H9 (cell line): ENCODE measurements around the gene SLC35B2. TPM values are rescaled to one million over a fixed set of nuclear protein-coding genes. Genes with fewer than 3 reads are reported as not detected.
A peak's percentile ranks its signal among the peaks of the same experiment; 100 is the strongest.

ENCODE experiments used
- DNase-seq: peaks from one replicate; pipeline ENCODE4 v3.0.0-alpha.2; 2017
- H2AFZ ChIP-seq: one replicate; pipeline ENCODE4 v1.6.1; 2013; ENCODE audit warnings: mild to moderate bottlenecking, low read length, control low read depth, moderate library complexity
- H2AK5ac ChIP-seq: 2 replicates; pipeline ENCODE4 v1.6.1; 2013; ENCODE audit warnings: low read length, control low read depth, mixed read lengths; ENCODE audit not compliant: insufficient read length
- H2BK120ac ChIP-seq: one replicate; pipeline ENCODE4 v1.6.1; 2013; ENCODE audit warnings: low read depth, mild to moderate bottlenecking, low read length, control low read depth, inconsistent platforms; ENCODE audit not compliant: poor library complexity, severe bottlenecking
- H2BK12ac ChIP-seq: 2 replicates; pipeline ENCODE4 v1.6.1; 2013; ENCODE audit warnings: low read length, control low read depth, mixed read lengths, low read depth; ENCODE audit not compliant: insufficient read length
- H2BK15ac ChIP-seq: 2 replicates; pipeline ENCODE4 v1.6.1; 2013; ENCODE audit warnings: low read depth, low read length, control low read depth
- H2BK20ac ChIP-seq: one replicate; pipeline ENCODE4 v1.6.1; 2013; ENCODE audit warnings: low read depth, mild to moderate bottlenecking, low read length, control low read depth, inconsistent platforms; ENCODE audit not compliant: poor library complexity, severe bottlenecking
- H2BK5ac ChIP-seq: 2 replicates; pipeline ENCODE4 v1.6.1; 2013; ENCODE audit warnings: low read length, control low read depth, mixed read lengths; ENCODE audit not compliant: insufficient read length
- H3K14ac ChIP-seq: 2 replicates; pipeline ENCODE4 v1.6.1; 2013; ENCODE audit warnings: low read length, control low read depth; ENCODE audit not compliant: insufficient read depth
- H3K18ac ChIP-seq: 2 replicates; pipeline ENCODE4 v1.6.1; 2013; ENCODE audit warnings: low read depth, mild to moderate bottlenecking, mixed read lengths, low read length, control low read depth; ENCODE audit not compliant: insufficient read length
- H3K23ac ChIP-seq: 2 replicates; pipeline ENCODE4 v1.6.1; 2013; ENCODE audit warnings: low read length, control low read depth, mixed read lengths, low read depth; ENCODE audit not compliant: insufficient read length
- H3K23me2 ChIP-seq: 2 replicates; pipeline ENCODE4 v1.6.1; 2013; ENCODE audit warnings: low read depth, mild to moderate bottlenecking, mixed read lengths, low read length, control low read depth; ENCODE audit not compliant: insufficient read length, poor library complexity, severe bottlenecking
- H3K27ac ChIP-seq: 2 replicates; pipeline ENCODE4 v1.5.1; 2013; ENCODE audit warnings: low read length, control low read depth, mixed read lengths, low read depth; ENCODE audit not compliant: insufficient read length
- H3K27me3 ChIP-seq: 2 replicates; pipeline ENCODE4 v1.6.1; 2013; ENCODE audit warnings: low read length, control low read depth, inconsistent platforms; ENCODE audit not compliant: insufficient read depth
- H3K4ac ChIP-seq: 2 replicates; pipeline ENCODE4 v1.6.1; 2013; ENCODE audit warnings: low read depth, mild to moderate bottlenecking, control low read depth, inconsistent platforms, low read length, moderate library complexity
- H3K4me1 ChIP-seq: 2 replicates; pipeline ENCODE4 v1.6.1; 2013; ENCODE audit warnings: low read length, control low read depth, inconsistent platforms; ENCODE audit not compliant: insufficient read depth
- H3K4me2 ChIP-seq: 2 replicates; pipeline ENCODE4 v1.6.1; 2013; ENCODE audit warnings: low read length, control low read depth, mixed read lengths; ENCODE audit not compliant: insufficient read length, insufficient read depth
- H3K56ac ChIP-seq: 2 replicates; pipeline ENCODE4 v1.6.1; 2013; ENCODE audit warnings: low read depth, mild to moderate bottlenecking, mixed read lengths, low read length, control low read depth; ENCODE audit not compliant: insufficient read length
- H3K79me1 ChIP-seq: 2 replicates; pipeline ENCODE4 v1.6.1; 2013; ENCODE audit warnings: low read depth, mild to moderate bottlenecking, moderate library complexity, low read length, control low read depth, inconsistent platforms; ENCODE audit not compliant: insufficient read depth, poor library complexity, severe bottlenecking
- H3K79me2 ChIP-seq: 2 replicates; pipeline ENCODE4 v1.6.1; 2013; ENCODE audit warnings: low read length, control low read depth, inconsistent platforms; ENCODE audit not compliant: insufficient read depth
- H3K9ac ChIP-seq: 2 replicates; pipeline ENCODE4 v1.6.1; 2013; ENCODE audit warnings: low read length, control low read depth, mixed read lengths; ENCODE audit not compliant: insufficient read length; ENCODE audit errors: extremely low read depth
- H3K9me3 ChIP-seq: one replicate; pipeline ENCODE4 v1.6.1; 2013; ENCODE audit warnings: low read depth, low read length, inconsistent platforms; ENCODE audit not compliant: control insufficient read depth
- H3T11ph ChIP-seq: one replicate; pipeline ENCODE4 v1.6.1; 2013; ENCODE audit warnings: mild to moderate bottlenecking, low read length, control low read depth, inconsistent platforms
- H4K20me1 ChIP-seq: one replicate; pipeline ENCODE4 v1.6.1; 2013; ENCODE audit not compliant: control insufficient read depth, insufficient read length, insufficient read depth
- H4K5ac ChIP-seq: 2 replicates; pipeline ENCODE4 v1.6.1; 2013; ENCODE audit warnings: low read depth, mild to moderate bottlenecking, mixed read lengths, low read length, control low read depth; ENCODE audit not compliant: insufficient read length
- H4K8ac ChIP-seq: replicated peaks from 2 replicates; pipeline ENCODE4 v1.6.1; 2013; ENCODE audit warnings: low read length, control low read depth, mixed read lengths, low read depth; ENCODE audit not compliant: insufficient read length
- H4K91ac ChIP-seq: 2 replicates; pipeline ENCODE4 v1.6.1; 2013; ENCODE audit warnings: low read depth, mild to moderate bottlenecking, moderate library complexity, mixed read lengths, low read length, control low read depth; ENCODE audit not compliant: insufficient read length
- H3K27ac Mint-ChIP-seq, 3 experiments: 2 replicates in 2 of 3; 3 replicates in 1 of 3; pipeline ENCODE4 v1.8.0; 2020 to 2021; ENCODE audit warnings: mixed read lengths in 3 of 3, mild to moderate bottlenecking in 1 of 3, moderate library complexity in 1 of 3
- H3K27me3 Mint-ChIP-seq: 2 replicates; pipeline ENCODE4 v1.8.0; 2021; ENCODE audit warnings: low read depth, mild to moderate bottlenecking, moderate library complexity, mixed read lengths
- H3K36me3 Mint-ChIP-seq, 3 experiments: 2 replicates in 2 of 3; 3 replicates in 1 of 3; pipeline ENCODE4 v1.8.0; 2020 to 2021; ENCODE audit warnings: low read depth in 3 of 3, mixed read lengths in 3 of 3; ENCODE audit not compliant: insufficient read depth in 1 of 3
- H3K4me1 Mint-ChIP-seq, 2 experiments: 2 replicates each; pipeline ENCODE4 v1.8.0; 2020; ENCODE audit warnings: mixed read lengths in 2 of 2
- H3K4me3 Mint-ChIP-seq, 2 experiments: 2 replicates in 1 of 2; 3 replicates in 1 of 2; pipeline ENCODE4 v1.8.0; 2020 to 2021; ENCODE audit warnings: mild to moderate bottlenecking in 2 of 2, mixed read lengths in 2 of 2, moderate library complexity in 1 of 2
- H3K9me3 Mint-ChIP-seq, 2 experiments: 2 replicates in 1 of 2; 3 replicates in 1 of 2; pipeline ENCODE4 v1.8.0; 2020; ENCODE audit warnings: mild to moderate bottlenecking in 2 of 2, mixed read lengths in 2 of 2, moderate library complexity in 1 of 2
- CTCF ChIP-seq: fragments of 200-600 bp; sonication (generic); conservative IDR thresholded peaks from 3 replicates; pipeline ENCODE4 v1.8.0; 2021; ENCODE audit warnings: antibody characterized with exemption, mild to moderate bottlenecking
- WGBS: extraction: QIAGEN DNeasy Blood & Tissue Kit; methylation state at CpG from one replicate; pipeline ENCODE4 v1.1.7; 2013; ENCODE audit warnings: missing lambda C conversion rate, low lambda C conversion rate, mixed read lengths; ENCODE audit not compliant: insufficient read length; ENCODE audit errors: extremely low coverage; 5-methylcytosine and 5-hydroxymethylcytosine counted together
- total RNA-seq: library from RNA; stranded (reverse); gene quantifications from 2 replicates; pipeline ENCODE4 v1.2.1, GENCODE V29; 2021

The SLC35B2 gene
- total RNA-seq, 1 experiment from 2014 or later = 34.5 TPM

- no peak overlapping the region for H2BK12ac ChIP-seq
- no peak overlapping the region for H3K9ac ChIP-seq
- Mint-ChIP-seq H3K27ac (no peak overlapping the region), H3K4me1 (peaks cover 13 to 14% of the 10 kb centered on the region in 2 experiments), H3K9me3 (no peaks in the 10 kb centered on the region), H3K27me3 (peaks cover 66% of the 10 kb centered on the region), H3K36me3 (peaks cover 2 to 12% (median 3%) of the 10 kb centered on the region in 3 experiments; a peak in 6 of 7 replicates), H3K4me3 (0 out of 5 replicates have a peak overlapping the region, but pooled peaks of 1 of the 2 experiments have one; percentile 25)
- TF ChIP-seq CTCF = no peak
- H4K5ac ChIP-seq = no peak overlapping the region
- no peak overlapping the region for H2BK15ac ChIP-seq
- H2AFZ ChIP-seq = no peak overlapping the region
- no peak overlapping the region for H4K91ac ChIP-seq
- H2BK20ac ChIP-seq = no peak overlapping the region
- H3K4ac ChIP-seq = no peak overlapping the region
- H2BK5ac ChIP-seq = no peak overlapping the region
- H2AK5ac ChIP-seq = no peak overlapping the region
- no peaks in the 10 kb centered on the region for H3K79me1 ChIP-seq
- H3K27me3 ChIP-seq = peaks cover 2% of the 10 kb centered on the region; the same call in 1 of the 2 replicates
- no peak overlapping the region for H3K23ac ChIP-seq
- no peak overlapping the region for H3K27ac ChIP-seq
- H3K23me2 ChIP-seq = peaks cover 10% of the 10 kb centered on the region
- no peak overlapping the region for H3K18ac ChIP-seq
- no peaks in the 10 kb centered on the region for H3K4me1 ChIP-seq
- H4K20me1 ChIP-seq = no peaks in the 10 kb centered on the region
- no peak for DNase-seq
- no peak overlapping the region for H3K4me2 ChIP-seq
- H2BK120ac ChIP-seq = no peak overlapping the region
- no peaks in the 10 kb centered on the region for H3K9me3 ChIP-seq
- H3K79me2 ChIP-seq = no peaks in the 10 kb centered on the region
- H3K56ac ChIP-seq = no peak overlapping the region
- H3T11ph ChIP-seq = no peak overlapping the region
- no CpG with 5 or more reads among the region's 7 CpGs for WGBS
- no peak overlapping the region for H3K14ac ChIP-seq
- H4K8ac ChIP-seq = no peak overlapping the region
Measured at GRCh38 chr6:44294832-44295791, 37.8 kb upstream of the SLC35B2 start.
